Mesothelial cell of epicardium (in vitro differentiated cells): Measurements from ENCODE around the gene GIPR. TPM values are rescaled to one million over a fixed set of nuclear protein-coding genes. Genes with fewer than 3 reads are reported as not detected.
A peak's percentile ranks its signal among the peaks of the same experiment; 100 is the strongest.

Experiments used
- DNase-seq, 2 experiments: peaks; one replicate each; pipeline ENCODE4 v3.0.0; 2021; ENCODE audit warnings: low spot score in 2 of 2; ENCODE audit not compliant: unreplicated experiment in 2 of 2
- H3K27ac Mint-ChIP-seq: 2 replicates; pipeline ENCODE4 v1.8.0; 2021; ENCODE audit warnings: mixed read lengths
- H3K27me3 Mint-ChIP-seq: 2 replicates; pipeline ENCODE4 v1.8.0; 2021; ENCODE audit warnings: low read depth, mixed read lengths
- H3K36me3 Mint-ChIP-seq: 2 replicates; pipeline ENCODE4 v1.8.0; 2021; ENCODE audit warnings: mixed read lengths
- H3K4me1 Mint-ChIP-seq: 2 replicates; pipeline ENCODE4 v1.8.0; 2021; ENCODE audit warnings: mixed read lengths
- H3K4me3 Mint-ChIP-seq: 2 replicates; pipeline ENCODE4 v1.8.0; 2021; ENCODE audit warnings: mild to moderate bottlenecking, moderate library complexity, mixed read lengths
- H3K9me3 Mint-ChIP-seq: 2 replicates; pipeline ENCODE4 v1.8.0; 2021; ENCODE audit warnings: mixed read lengths
- CTCF ChIP-seq: fragments of 200-600 bp; sonication (generic); IDR thresholded peaks from one replicate; pipeline ENCODE4 v1.5.0; 2021; ENCODE audit warnings: antibody characterized with exemption; ENCODE audit not compliant: unreplicated experiment
- total RNA-seq: library from RNA; stranded (reverse); gene quantifications from 3 replicates; pipeline ENCODE4 v1.2.1, GENCODE V29; 2021

The GIPR gene
- total RNA-seq, 1 donor from 2014 or later: 5.1 TPM

GRCh38 chr19:45687599-45687998, 19.6 kb downstream of the GIPR start:
- Mint-ChIP-seq H3K27ac (no peak overlapping the region), H3K4me3 (no peak overlapping the region), H3K4me1 (peaks cover 8% of the 10 kb centered on the region), H3K27me3 (no peaks in the 10 kb centered on the region), H3K9me3 (no peaks in the 10 kb centered on the region), H3K36me3 (peaks cover 30% of the 10 kb centered on the region)
- TF ChIP-seq CTCF: no peak
- DNase-seq: no peak

- H3K36me3 Mint-ChIP-seq: peaks cover 18% of the 10 kb centered on the region
- no peaks in the 10 kb centered on the region for H3K27me3 Mint-ChIP-seq
- peak within 1 kb of the TSS; percentile 92 for H3K4me3 Mint-ChIP-seq
- DNase-seq: peak; percentile 90 to 96
- H3K4me1 Mint-ChIP-seq: peaks cover 11% of the 10 kb centered on the region
- H3K27ac Mint-ChIP-seq: peak within 1 kb of the TSS; percentile 99
- no peaks in the 10 kb centered on the region for H3K9me3 Mint-ChIP-seq
- TF ChIP-seq CTCF: no peak
Observed at GRCh38 chr19:45691516-45692186, 23.6 kb downstream of the GIPR start, which contains the start of gene SNRPD2. TSS of gene SNRPD2 (minus strand) at chr19:45691953. CDS start at chr19:45691888, 65 bp downstream.

- peaks cover 11% of the 10 kb centered on the region for H3K4me1 Mint-ChIP-seq
- peak within 1 kb of the TSS; percentile 92 for H3K4me3 Mint-ChIP-seq
- no peaks in the 10 kb centered on the region for H3K27me3 Mint-ChIP-seq
- no peak for TF ChIP-seq CTCF
- H3K9me3 Mint-ChIP-seq: no peaks in the 10 kb centered on the region
- H3K27ac Mint-ChIP-seq: peak within 1 kb of the TSS; percentile 99
- H3K36me3 Mint-ChIP-seq: peaks cover 16% of the 10 kb centered on the region
- peak; percentile 88 to 92 for DNase-seq
Observed at GRCh38 chr19:45692187-45693105, 24.4 kb downstream of the GIPR start, which contains the start of gene QPCTL. TSS of gene QPCTL (plus strand) at chr19:45692666. CDS start at chr19:45692704, 38 bp downstream.

GRCh38 chr19:45693106-45693788, 25.2 kb downstream of the GIPR start:
- DNase-seq: peak; percentile 67 to 90
- H3K27ac Mint-ChIP-seq: peak overlapping the region; percentile 99
- H3K9me3 Mint-ChIP-seq: no peaks in the 10 kb centered on the region
- H3K27me3 Mint-ChIP-seq: no peaks in the 10 kb centered on the region
- H3K36me3 Mint-ChIP-seq: peaks cover 14% of the 10 kb centered on the region
- peaks cover 11% of the 10 kb centered on the region for H3K4me1 Mint-ChIP-seq
- H3K4me3 Mint-ChIP-seq: peak overlapping the region; percentile 92
- TF ChIP-seq CTCF: peak; percentile 84

GRCh38 chr19:45701676-45702075, 33.7 kb downstream of the GIPR start:
- Mint-ChIP-seq H3K9me3 (no peaks in the 10 kb centered on the region), H3K4me1 (no peaks in the 10 kb centered on the region), H3K4me3 (no peak overlapping the region), H3K27ac (no peak overlapping the region), H3K27me3 (no peaks in the 10 kb centered on the region), H3K36me3 (peaks cover 16% of the 10 kb centered on the region)
- no peak for TF ChIP-seq CTCF
- DNase-seq: no peak
